HL-60 (cell line): ENCODE measurements around the gene ATRN.
A peak's percentile ranks its signal among the peaks of the same experiment; 100 is the strongest.

Experiments used
- DNase-seq, 2 experiments: peaks; one replicate each; pipeline ENCODE4 v3.0.0-alpha.2; 2010 to 2020; ENCODE audit warnings: low read depth in 1 of 2, low spot score in 1 of 2
- H3K27ac ChIP-seq: fragments of 250-450 bp; sonication (Bioruptor Pico); replicated peaks from 2 replicates; pipeline ENCODE4 v1.5.1; 2020; ENCODE audit warnings: mild to moderate bottlenecking, moderate library complexity
- H3K27me3 ChIP-seq: fragments of 250-450 bp; sonication (Bioruptor Pico); 2 replicates; pipeline ENCODE4 v1.5.1; 2021; ENCODE audit warnings: mild to moderate bottlenecking, moderate library complexity; ENCODE audit not compliant: insufficient read depth, poor library complexity, severe bottlenecking
- H3K4me3 ChIP-seq: replicated peaks from 2 replicates; pipeline ENCODE4 v1.5.1; 2011; ENCODE audit warnings: mild to moderate bottlenecking, control low read depth, low read length; ENCODE audit not compliant: insufficient read depth
- GABPA ChIP-seq: IDR thresholded peaks from 2 replicates; pipeline ENCODE4 v1.6.1; 2012; ENCODE audit warnings: low read depth
- POLR2AphosphoS5 ChIP-seq: IDR thresholded peaks from 2 replicates; pipeline ENCODE4 v1.6.1; 2012; ENCODE audit warnings: low read depth
- SPI1 ChIP-seq: IDR thresholded peaks from 2 replicates; pipeline ENCODE4 v1.6.1; 2012; ENCODE audit warnings: low read depth, mild to moderate bottlenecking, borderline replicate concordance
- TF ChIP-seq, protein P1 (sequence below): IDR thresholded peaks from one replicate; pipeline ENCODE4 v1.5.1; 2011; ENCODE audit warnings: low read length, control low read depth, inconsistent platforms; ENCODE audit not compliant: insufficient read depth
- TF ChIP-seq, protein P2 (sequence below): IDR thresholded peaks from 2 replicates; pipeline ENCODE4 v1.6.1; 2012; ENCODE audit warnings: low read depth; ENCODE audit not compliant: insufficient replicate concordance

The ATRN gene

DNA sequence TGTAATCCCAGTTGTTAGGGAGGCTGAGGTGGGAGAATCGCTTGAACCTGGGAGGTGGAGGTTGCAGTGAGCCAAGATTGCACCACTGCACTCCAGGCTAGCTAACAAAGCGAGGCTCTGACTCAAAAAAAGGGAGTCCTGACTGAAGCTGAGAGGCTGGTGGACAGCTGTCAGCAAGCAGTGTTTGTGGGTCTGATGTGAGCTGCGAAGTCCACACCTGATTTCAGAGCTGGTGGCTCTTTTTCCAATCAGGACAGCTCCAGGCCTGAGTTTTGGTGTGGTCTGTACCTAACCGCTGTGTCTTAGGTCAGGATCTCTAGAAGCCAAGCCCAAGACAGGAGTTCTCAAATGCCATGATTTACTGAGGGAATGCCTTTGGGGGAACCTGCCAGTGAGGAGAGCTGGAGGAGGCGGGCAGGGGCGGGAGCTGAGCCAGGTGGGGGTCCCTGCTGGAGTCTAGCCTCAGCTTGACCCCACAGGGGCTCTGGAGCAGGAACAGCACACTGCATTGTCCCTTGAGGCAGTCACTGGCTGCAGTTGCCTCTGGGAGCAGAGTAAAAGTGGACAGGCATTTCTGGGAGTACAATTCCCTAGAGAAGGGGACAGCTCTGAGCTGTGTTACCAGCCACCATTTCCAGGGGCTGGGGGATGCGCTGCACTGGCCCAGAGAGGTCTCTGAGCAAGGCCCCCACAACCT, 187.3 kb downstream of the ATRN start:
- no peak overlapping the region for H3K27ac ChIP-seq
- TF ChIP-seq SPI1 (no peak), POLR2AphosphoS5 (no peak), GABPA (no peak)
- TF ChIP-seq, protein P1, sequence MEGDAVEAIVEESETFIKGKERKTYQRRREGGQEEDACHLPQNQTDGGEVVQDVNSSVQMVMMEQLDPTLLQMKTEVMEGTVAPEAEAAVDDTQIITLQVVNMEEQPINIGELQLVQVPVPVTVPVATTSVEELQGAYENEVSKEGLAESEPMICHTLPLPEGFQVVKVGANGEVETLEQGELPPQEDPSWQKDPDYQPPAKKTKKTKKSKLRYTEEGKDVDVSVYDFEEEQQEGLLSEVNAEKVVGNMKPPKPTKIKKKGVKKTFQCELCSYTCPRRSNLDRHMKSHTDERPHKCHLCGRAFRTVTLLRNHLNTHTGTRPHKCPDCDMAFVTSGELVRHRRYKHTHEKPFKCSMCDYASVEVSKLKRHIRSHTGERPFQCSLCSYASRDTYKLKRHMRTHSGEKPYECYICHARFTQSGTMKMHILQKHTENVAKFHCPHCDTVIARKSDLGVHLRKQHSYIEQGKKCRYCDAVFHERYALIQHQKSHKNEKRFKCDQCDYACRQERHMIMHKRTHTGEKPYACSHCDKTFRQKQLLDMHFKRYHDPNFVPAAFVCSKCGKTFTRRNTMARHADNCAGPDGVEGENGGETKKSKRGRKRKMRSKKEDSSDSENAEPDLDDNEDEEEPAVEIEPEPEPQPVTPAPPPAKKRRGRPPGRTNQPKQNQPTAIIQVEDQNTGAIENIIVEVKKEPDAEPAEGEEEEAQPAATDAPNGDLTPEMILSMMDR = no peak
- TF ChIP-seq, protein P2, sequence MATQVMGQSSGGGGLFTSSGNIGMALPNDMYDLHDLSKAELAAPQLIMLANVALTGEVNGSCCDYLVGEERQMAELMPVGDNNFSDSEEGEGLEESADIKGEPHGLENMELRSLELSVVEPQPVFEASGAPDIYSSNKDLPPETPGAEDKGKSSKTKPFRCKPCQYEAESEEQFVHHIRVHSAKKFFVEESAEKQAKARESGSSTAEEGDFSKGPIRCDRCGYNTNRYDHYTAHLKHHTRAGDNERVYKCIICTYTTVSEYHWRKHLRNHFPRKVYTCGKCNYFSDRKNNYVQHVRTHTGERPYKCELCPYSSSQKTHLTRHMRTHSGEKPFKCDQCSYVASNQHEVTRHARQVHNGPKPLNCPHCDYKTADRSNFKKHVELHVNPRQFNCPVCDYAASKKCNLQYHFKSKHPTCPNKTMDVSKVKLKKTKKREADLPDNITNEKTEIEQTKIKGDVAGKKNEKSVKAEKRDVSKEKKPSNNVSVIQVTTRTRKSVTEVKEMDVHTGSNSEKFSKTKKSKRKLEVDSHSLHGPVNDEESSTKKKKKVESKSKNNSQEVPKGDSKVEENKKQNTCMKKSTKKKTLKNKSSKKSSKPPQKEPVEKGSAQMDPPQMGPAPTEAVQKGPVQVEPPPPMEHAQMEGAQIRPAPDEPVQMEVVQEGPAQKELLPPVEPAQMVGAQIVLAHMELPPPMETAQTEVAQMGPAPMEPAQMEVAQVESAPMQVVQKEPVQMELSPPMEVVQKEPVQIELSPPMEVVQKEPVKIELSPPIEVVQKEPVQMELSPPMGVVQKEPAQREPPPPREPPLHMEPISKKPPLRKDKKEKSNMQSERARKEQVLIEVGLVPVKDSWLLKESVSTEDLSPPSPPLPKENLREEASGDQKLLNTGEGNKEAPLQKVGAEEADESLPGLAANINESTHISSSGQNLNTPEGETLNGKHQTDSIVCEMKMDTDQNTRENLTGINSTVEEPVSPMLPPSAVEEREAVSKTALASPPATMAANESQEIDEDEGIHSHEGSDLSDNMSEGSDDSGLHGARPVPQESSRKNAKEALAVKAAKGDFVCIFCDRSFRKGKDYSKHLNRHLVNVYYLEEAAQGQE = no peak
- H3K27me3 ChIP-seq = peaks cover 28% of the 10 kb centered on the region
- H3K4me3 ChIP-seq = no peak overlapping the region
- no peak for DNase-seq

DNA sequence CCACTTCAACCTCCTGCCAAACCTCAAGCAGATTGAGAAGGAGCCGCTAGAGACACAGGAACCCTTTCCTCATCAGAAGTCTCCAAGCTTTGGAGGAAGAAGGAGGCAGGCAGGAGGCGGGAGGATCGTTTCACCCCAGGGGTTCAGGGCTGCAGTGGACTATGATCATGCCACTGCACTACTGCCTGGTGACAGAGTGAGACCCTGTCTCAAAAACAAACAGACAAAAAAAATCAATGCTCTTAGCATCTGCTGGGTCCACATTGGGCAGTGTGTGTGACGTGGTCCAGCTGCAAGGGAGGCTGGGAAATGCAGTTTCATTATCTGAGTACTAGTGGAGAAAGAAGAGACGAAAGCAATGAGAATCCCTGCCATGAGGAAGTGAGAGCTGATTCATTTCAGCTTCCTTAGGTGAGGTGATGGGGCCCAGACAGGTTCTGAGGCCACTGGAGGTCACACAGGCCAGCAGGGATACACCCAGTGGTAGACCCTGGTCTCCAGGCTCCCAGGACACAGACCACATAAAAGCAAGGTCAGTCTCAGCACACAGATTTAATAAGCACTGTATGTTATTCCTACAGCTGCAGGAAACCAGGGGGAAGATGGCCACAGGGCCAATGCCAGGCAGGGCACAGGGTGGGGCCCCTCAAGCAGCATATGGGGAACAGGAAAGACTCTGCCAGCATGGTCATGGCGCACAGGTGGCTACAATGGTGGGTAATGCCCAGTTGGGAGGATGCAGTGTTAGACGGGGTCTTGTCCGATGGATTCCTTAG, 188.1 kb downstream of the ATRN start:
- H3K27me3 ChIP-seq = peaks cover 31% of the 10 kb centered on the region
- H3K4me3 ChIP-seq = no peak overlapping the region
- no peak for TF ChIP-seq GABPA
- TF ChIP-seq, protein P2 = no peak
- peak; percentile 54; the same call in 1 of the 2 replicates for TF ChIP-seq SPI1
- TF ChIP-seq, protein P1 = no peak
- no peak for TF ChIP-seq POLR2AphosphoS5
- DNase-seq = peak; percentile 22 to 55
- H3K27ac ChIP-seq = no peak overlapping the region

DNA sequence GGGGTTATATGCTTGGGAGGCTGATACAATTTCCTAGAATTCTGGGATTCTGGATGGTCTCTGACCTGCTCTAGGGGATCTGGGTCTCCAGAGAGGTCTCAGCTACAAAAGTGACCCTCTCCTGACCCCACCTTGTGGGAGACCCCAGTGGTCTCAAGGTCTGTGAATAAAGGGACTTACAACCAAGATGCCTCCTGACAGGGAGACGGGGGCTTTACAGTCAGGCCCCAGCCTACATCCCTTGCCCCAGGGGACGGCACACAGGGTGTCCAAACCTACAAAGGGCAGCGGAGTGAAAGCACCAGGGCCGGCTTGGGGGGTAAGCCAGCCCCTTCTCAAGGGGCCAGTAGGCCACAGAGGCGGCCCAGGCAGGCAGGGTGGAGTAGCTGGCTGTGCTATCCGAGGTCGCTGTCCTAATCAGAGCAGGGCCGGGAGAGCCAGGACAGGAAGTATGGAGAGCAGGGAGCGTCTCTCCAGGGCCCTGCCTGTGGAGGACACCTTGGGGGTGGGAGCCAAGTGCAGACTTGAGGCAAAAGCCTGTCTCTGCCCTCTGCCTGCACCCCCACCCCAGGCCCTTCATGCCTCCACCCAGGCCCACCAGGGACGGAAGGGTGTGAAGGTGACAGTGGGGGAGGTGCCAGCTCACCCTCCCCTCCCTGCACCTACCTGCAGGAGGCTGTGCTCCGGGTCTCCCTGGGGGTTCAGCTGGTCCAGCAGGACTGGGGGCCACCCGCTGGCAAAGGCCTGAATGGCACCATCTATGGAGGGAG, 188.9 kb downstream of the ATRN start:
- H3K4me3 ChIP-seq = no peak overlapping the region
- TF ChIP-seq, protein P2 = no peak
- no peak for TF ChIP-seq SPI1
- TF ChIP-seq POLR2AphosphoS5 = no peak
- TF ChIP-seq GABPA = no peak
- TF ChIP-seq, protein P1 = no peak
- H3K27me3 ChIP-seq = peaks cover 34% of the 10 kb centered on the region
- DNase-seq = no peak
- H3K27ac ChIP-seq = no peak overlapping the region
